Measurements from ENCODE around the gene VAV3.

Gene VAV3

DNA sequence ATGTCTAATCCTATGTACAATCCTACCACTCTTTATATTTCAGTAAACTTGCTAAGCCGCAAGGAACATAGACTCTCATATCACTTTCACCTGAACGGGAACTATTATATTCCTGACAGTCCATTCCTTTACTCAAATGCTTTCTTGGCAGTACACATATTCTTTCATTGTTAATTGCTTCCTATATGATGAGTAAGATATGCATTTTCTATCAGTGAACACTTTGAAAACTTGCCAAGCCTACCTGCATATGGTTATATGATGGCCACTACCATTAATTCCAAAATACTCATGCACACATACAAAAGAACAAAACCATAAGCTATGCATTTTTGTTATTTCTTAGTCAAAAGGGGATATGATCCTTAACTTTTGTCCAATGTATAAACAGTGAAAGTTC is 341.5 kb downstream of the VAV3 start:
- no peak for DNase-seq

DNA sequence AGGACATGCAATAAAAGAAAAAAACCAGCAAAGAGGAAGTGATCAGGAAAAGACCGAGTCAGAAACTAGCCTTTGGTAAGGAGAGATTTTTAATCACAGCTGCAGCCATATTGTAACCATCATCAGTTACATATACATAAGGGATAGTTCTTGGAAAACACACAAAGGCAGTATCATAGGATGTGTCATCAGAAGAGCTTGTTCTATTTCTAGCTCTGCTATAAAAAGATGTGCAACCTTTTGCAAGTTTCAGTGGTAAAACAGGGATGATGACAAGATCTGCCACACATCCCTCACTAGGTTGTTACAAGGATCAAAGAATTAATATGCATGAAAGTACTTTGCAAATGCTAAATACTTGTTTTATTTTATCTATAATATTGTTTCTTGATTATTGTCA is 342.0 kb downstream of the VAV3 start:
- no peak for DNase-seq

DNA sequence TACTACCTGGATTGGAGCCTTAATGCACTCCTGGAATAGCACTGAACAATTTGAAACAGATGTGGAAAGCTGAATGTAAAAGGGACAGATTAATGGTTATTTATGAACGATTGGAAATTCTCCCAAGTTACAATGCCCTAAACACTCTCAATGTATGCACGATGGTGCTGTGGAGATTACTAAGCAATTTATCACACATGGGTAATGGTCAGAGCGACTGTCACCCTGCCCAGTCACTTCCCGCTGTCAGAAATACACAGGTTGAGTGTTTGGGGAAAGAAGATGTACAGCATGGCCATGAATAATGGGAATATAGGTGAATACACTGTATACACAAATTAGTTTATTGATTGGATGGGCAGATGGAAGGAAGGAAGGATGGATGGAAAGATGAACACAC is 342.4 kb downstream of the VAV3 start:
- no peak for DNase-seq

DNA sequence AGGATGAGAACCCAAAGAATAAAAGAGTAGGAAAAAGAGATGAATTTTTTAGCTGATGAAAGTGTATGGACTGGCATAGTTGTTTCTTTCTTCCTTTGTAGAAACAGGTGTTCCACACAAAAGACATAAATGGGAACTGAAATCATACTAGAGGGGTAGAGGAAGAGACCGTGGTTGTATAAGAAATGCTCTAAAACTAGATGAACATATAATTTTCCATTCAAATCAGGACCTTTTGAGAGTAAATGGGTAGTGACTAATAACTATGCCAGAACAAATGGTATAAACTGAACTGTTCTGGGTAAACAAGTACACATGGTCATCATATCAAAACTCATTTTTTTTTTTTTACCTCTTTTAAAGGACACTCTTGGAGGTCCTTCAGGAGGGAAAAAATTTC is 344.2 kb downstream of the VAV3 start:
- no peak for DNase-seq

DNA sequence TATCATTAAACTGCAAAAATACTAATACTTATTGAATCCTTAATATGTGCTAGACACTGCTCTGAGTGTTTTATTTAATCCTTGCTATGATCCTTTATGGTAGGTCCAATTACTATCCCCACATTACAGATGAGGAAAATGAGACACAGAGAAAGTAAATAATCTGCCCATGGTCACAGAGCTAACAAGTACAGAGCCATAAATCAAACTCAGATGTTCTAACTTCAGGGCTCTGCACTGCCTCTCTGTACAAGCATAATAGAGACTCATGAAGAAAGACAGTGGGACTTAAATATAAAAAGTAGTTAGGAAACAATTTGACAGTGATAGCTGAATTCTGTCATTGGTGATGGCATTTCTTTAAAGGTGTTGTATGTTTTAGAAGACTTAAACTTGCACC is 346.4 kb downstream of the VAV3 start:
- no peak for DNase-seq

DNA sequence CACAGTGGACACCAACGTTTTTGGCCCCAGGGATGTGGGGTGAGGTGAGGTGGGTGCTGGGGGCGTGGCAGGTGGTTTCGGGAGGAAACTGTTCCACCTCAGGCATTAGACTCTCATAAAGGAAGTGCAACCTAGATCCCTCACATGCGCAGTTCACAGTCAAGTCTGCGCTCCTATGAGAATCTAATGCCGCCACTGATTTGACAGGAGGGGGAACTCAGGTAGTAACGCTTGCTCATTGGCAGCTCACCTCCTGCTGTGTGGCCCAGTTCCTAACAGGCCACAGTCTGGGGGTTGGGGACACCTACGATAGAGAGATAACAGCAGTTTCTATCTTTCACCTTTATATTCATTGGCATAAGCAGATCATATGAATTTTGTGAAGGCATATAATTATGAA is 347.1 kb downstream of the VAV3 start:
- DNase-seq: no peak

DNA sequence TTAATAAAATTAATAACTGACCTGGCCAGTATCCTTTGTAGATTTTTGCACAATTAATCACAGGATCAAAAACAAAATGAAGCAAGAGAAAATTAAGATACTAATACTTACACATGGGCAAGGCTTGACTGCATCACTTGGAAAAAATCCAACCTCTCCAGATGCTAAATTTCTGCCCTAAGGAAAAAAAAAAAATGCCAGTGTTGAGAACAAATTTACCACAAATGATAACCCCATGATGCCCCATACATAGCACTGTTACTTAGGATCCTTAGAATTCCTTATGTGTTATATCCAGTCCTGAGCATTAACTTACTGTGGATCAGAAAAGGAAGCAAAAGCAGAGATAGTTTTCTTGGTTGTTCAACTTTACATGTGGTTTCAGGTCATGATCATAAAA is 347.5 kb downstream of the VAV3 start:
- DNase-seq: no peak

DNA sequence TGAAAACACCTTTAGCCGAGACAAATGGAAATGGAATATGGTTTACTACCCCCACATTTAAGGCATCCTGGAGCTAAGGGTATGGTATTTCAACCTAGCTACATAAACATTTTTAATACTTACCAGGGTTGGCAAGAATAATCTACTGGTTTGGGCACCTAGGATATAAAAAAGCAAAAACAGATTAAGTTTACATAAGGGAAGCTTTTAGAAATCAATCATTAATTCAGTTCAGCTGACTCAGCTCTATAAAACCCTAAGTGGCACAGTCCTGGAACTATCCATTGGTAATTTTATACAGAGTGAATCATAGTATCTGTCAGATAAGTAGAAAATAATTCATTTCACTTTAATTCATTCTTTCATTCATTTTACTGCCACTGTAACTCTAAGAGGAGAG is 355.2 kb downstream of the VAV3 start:
- DNase-seq: no peak

DNA sequence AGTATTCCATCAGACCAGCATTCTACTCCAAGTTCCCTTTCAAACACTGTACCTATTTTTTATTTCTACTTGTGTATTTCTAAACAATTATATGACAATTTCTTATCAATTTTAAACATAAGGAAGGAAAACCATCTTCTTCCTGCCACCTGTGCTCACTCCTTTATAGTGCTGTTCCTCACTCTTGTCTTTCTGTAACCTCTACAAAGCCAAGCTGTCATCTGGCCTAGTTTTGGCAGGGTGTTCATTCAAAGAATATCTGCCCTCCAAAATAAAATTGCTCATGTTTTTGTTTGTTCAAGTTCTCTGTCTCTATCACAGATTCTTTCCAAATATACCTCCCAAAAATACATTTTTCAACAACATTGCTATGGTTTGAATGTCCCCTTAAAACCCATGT is 360.2 kb downstream of the VAV3 start:
- DNase-seq: no peak

DNA sequence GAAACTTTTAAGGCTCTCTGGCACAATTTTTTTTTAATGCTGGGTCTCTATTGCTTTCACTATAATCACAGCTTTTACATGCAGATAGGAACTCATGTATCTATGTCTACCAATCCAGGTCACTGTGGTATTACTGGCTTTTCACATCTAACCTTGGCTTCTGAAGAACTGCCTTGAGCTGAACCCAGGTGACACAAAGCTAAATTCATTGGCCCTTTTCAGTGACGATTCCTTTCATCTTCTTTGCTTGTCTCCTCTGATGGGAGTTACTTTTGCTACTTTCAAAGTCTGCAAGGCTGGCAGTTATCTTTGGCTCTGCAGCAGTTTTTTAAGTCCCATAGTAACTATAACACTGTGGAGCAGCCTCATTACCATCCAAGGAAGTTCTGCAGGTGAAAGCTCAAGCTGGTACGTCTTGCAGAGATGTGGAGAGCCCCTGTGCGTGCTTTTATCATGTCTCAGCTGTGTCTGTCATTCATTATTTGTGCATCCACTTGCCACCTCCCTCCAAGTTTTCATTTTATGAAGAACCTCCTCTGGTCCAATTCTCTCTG is 364.3 kb downstream of the VAV3 start:
- DNase-seq: no peak

DNA sequence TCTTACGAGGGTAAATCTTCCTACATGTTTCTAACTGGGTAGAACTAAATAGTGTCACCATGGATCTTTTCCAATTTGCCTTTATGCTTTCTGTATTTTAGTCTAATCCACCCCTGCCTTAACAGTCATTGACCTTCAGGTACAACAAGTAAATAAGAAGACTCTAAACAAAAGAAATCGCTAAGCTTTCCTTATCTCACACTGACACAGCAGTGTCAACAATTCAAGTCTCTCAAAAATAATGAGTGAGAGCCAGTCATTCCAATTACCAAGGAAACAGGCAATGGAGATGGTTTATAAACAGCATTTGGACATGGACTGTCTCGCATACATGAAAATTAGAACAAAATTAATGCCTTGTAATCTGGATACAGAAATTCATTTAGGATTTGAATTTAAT is 365.8 kb downstream of the VAV3 start:
- DNase-seq: no peak

DNA sequence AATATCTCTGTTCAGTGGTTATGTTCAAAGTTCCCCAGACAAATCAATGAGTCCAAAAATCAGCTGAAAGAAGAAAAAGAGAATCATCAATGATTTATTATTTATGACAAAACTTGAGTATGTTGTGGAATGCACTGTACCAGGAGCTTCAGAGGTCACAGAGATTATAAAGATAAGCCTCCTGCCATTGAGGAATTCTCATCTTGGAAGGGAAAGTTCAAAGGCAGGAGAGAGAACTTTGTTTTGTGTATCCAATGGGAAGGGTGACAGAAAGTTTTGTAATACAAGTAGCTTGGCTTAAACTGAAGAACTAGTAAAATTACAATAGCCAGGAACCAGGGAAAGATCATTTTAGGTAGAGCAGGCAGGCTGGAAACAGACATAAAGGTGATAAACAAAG is 367.7 kb downstream of the VAV3 start:
- no peak for DNase-seq

DNA sequence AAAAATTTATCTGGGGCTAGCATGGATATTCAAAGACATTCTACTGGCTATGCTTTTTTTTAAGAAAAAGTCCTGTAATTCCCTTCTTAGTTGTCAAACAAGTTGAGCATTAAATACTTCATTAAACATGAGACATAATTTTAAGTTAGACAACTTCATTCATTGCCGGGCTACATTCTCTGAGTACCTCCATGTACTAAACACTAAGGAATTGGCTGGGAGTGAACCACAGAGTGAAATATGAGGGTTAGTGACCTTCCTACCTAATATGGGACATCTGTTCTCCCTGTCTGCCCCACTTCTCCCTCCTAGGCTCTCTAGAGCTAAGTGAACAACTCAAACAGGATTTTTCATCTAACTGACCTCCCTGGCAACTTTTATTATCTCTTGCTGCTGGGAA is 370.4 kb downstream of the VAV3 start:
- no peak for DNase-seq

DNA sequence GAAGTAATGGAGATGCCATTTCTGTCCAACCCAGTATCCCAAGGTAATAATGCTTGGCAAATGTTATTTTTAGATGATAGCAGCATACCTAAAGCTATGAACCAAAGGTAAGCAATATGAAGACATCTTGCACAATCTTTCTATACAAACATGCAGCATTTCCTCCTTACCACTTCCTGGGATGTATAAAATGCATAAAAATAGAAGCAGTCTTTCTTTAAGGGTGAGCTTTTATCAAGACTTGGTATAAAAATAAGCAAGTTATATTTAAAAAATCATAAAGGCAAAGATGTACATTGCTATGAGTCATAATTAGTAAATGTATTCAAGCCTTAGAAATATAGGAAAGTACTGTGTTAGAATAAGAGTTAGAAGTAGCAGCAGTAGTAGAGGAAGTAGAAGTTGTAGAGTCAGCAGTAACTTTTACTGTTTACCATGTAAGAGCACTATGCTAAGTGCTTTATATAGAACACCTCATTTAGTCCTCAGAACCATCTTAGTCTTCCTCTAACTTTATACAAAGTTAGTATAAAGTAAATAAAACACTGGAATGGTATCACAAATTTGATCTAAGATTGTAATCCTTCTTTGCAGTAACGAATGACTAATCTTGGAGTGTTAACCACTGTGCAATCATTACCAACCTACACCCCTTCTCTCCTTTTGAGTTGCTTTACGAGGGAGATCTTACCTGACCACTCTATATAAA is 371.3 kb downstream of the VAV3 start:
- DNase-seq: no peak

DNA sequence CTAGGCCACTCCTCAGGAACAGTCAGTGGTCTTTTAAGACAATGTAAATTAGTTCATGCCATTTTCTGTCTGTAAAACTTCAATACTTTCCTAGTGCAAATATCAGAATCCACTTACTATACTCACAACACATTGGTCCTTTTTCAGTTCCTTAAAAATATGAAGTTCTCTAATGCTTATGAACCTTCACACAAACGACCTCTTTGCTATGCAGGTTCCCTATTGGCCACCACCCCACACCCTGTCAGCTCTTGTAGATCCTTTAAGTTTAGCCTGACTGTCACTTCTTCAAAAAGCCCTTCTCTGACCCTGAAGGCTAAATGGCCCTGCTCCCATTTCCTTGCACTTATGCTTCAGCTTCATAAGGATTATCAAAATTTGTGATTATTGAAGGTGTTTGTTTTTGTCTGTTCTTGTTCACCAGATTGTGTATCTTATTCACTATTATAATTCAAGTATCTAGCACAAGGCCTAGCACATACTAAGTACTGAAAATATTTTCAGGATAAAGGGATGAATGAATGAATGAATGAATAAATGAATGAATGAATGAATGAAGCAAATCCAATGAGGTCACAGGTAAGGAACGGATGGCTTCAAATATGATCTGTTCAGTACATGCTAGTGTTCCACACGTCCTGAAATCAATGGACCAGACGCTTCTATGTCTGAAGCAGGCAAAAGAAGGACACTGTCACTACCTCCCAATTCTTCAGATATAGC is 373.9 kb downstream of the VAV3 start:
- no peak for DNase-seq

DNA sequence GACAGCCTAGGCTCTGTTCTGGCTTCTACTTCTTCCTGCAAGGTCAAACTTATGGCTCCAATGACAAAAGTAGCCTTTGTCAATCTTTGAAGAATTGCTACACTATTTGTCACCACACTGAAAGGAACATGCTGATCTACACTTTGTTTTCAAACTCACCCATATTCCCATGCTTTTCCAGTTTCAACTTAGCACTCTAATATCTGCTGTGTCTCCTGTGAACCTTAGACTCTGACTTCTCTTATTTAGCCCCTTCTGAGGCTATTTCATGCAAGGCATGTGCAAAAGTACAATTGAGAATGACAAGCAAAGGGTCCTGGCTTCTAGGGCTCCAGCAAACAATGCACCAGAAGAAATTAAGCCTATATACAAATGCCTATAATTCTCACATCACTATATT is 374.9 kb downstream of the VAV3 start:
- no peak for DNase-seq

DNA sequence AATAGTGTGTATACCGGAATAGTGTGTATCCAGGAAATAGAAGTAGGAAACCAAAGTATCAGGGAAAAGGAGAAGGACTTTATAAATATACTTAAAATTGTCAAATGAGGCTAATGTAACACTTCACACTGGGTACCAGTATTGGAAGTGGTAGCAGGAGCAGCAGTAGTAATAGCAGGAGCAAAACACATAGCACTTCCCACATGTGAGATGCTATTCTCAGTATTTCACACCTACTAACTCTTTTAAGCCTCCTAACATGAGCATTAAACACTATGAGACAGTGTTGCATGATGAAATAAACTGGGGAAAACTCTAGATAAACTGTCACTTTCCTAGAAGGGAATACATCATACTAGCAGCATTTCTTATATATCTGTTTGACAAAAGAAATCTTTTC is 376.7 kb downstream of the VAV3 start:
- DNase-seq: no peak

DNA sequence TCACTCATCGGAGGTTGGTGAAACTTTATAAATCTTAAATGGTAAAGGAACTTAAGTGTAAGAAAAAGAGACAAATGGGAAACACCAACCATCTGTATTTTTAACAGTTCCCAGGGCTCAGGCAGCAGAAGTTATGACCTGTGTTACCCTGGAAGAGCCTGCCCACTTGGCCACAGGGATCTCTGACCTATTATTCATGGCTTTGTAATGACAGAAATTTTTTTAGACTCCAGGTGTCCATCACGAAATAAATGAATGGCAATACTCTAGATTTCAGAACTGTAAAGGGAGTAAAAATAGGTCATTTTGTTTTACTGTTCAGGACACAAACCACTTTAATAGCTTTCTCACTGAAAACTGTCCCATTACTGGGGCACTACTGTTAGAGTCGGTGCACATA is 389.8 kb downstream of the VAV3 start:
- no peak for DNase-seq

DNA sequence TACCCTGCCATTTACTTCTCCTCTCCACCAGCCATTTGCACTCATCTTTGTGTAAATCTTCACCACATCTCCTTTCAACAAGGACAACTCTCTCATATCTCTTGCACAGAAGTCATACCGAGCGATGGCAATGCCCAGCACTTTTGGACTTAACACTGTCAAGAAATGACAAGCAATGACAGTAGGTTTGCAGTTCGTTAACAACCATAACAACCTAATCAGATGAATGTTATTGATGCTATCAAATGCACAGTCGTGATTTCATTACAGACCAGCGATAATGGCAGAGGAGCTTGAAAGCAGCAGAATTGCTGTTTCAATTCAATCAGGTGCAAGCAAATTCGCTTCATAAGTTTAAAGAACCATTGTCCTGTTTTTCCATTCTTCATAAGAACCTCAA is 390.9 kb downstream of the VAV3 start:
- DNase-seq: no peak

DNA sequence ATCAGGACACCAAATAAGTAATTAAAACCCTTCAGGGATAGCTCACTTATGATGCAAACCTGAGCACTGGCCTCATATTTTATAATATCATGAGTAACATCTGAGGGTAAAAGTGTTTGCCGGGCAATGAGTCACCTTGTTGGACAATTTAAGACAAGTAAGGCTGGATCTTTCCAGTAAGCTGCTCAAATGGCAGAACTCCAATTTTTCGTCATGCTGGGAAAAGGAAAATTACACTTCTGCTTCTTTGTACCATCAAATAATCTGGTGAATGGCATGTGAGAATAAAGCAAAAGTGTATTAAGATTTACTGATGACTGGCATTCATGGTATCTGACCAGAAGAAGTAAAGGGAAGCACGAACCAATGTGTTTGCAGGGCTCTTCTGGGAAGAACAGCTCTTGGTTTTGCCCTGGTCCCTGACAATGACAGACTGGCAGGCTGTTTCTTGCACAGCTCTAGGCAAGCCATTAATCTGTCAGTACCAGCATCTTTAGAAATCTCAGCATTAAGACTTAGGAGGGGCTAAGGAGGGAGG is 392.2 kb downstream of the VAV3 start:
- no peak for DNase-seq

DNA sequence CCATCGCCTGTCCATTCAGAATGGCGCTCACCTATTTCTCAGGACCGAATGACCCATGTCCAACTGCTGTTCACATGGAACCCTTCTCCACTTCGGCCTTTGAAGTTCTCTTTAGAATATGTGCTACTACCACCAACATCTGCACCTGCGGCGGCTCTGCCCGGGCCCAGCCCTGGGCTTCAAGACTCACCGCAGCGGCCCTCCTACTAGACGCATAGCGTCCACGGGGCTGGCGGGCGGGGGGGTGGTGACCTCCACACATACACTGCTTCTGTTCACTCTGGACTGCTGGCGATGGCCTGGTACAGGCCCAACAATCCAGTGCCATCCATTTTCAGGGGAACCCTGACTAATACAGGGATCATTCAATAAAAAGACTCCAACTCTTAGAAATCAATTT is 394.2 kb downstream of the VAV3 start:
- DNase-seq: no peak

DNA sequence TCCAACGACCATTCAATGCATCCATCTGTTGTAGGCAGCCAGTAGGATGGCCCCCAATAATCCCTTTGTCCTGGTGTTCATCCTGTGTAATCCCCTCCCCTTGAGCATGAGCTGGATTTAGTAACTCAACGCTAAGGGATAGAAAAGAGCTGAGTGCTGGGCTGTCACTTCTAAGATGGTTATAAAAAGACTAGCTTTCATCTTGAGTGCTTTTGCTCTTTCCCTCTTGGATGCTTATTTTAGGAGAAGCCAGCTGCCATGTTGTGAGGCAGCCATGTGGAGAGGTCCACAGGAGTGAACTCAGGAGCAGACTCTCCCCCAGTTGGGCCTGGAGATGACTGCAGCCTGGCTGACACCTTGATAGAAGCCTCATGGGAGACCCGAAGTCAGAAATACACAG is 401.5 kb downstream of the VAV3 start:
- no peak for DNase-seq

DNA sequence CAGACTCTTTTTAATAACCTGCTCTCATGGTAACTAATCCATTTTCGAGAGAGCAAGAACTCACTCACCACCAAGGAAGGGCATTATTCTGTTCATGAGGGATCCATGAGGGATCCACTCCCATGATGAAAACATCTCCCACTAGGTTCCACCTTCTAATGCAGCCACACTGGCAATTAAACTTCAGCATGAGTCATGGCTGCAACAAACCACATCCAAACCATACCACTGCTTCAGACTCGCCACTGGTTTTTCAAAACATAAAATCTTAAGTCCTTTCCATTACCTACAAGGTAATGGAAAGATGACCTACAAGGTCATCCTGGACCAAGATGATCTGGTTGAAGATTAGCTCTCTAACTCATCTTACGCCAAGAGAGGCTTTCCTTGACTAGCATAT is 405.1 kb downstream of the VAV3 start:
- DNase-seq: no peak

DNA sequence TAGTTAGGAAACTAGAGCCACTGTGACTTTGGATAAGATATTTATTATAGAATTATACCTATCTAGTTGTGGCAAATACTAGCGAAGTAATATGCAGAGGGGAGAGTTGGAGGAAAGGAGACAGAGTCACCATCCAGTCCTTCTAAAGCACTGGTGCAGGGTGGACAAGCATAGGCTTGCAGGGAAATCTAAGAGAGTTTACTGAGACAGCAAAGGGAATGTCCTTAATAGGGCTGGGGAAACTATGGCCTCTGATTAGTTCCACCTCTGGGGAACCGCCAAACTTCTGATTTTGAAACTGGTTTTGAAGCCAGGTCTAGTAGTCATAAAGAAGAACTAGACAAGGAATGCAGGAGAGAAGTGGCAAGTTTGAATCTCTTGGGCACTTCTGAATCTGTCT is 407.9 kb downstream of the VAV3 start:
- no peak for DNase-seq

DNA sequence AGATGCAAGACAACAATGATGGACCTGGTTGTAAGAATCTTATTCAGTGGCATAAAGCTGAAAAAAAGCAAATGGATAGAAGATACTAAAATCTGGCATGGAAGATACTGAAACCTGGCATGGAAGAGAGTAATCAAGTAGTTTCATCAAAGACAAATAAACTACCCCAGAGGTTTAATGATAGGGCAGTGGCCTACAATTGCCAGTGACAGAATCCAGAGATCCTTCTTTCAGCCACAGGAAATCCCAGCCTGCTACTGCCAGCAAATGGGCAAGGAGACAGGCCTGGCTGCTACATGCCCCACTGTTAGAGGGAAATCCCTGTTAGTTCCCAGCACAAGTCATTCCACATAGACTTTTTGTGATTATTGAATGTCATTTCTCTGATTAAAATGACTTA is 409.4 kb downstream of the VAV3 start:
- DNase-seq: no peak

Measured in NCI-H510A treated with DMSO at 0.1 percent for 48 hours (cell line).